GM18951 (cell line): ENCODE measurements around the gene ANK3.

ENCODE experiments used
- POLR2A ChIP-seq: IDR thresholded peaks from 4 replicates; pipeline ENCODE4 v1.6.1; 2011; ENCODE audit warnings: mild to moderate bottlenecking; ENCODE audit not compliant: insufficient read length, insufficient read depth; ENCODE audit errors: extremely low read depth
- in situ Hi-C: fragments of 300-500 bp; cut with MboI; formaldehyde crosslinking; loops from one replicate; pipeline ENCODE4 v1.12.0; 2022; ENCODE audit warnings: low sequenced_read_pairs, mixed read lengths, inconsistent platforms; ENCODE audit not compliant: unreplicated experiment

Gene ANK3

DNA sequence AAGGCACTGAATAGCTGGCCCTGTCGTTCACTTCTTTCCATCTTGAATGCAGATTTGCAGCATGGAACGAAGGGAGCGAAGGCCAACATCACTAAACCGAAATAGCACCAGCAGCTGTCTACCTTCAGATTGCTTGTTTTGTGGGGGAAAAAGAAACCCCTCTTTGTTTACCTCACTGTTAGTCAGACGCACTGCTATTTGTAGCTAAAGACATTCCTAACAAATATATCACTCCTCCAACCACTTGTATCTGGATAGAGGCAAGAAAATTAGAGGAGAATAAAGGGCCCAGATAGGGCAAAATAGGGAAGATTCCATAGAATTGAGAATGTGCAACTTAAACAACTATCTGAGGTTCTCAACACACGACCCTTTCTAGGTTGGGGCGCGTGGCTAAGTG is 26.5 kb downstream of the ANK3 start:
- in situ Hi-C loops = no loop called here

GRCh38 chr10:60362461-60362860 is 27.2 kb downstream of the ANK3 start:
- in situ Hi-C loops = no loop called here
- TF ChIP-seq POLR2A = no peak

More for the DNA sequence above, 26.5 kb downstream of the ANK3 start:
- TF ChIP-seq POLR2A = no peak

DNA sequence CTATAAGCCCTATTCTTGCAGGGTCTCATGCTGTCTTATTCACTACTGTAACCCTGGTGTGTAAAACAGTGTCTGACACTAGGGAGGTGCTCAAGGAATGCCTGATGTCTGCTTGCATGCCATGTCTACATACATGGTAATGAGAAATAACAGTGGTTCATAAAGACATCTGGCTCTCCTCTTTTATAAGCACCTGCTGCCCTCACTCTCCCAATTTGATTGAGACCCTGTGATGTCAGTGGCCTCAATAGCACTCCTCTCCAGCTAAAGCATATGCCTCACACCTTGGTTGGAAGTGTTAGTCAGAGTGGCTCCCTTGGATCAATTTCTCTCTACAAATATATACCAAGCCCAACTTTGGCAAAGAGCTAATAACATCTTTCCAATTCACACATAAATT is 30.6 kb downstream of the ANK3 start:
- in situ Hi-C loops = no loop called here
- no peak for TF ChIP-seq POLR2A

GRCh38 chr10:60358282-60358681 is 31.4 kb downstream of the ANK3 start:
- in situ Hi-C loops = no loop called here
- TF ChIP-seq POLR2A = no peak

DNA sequence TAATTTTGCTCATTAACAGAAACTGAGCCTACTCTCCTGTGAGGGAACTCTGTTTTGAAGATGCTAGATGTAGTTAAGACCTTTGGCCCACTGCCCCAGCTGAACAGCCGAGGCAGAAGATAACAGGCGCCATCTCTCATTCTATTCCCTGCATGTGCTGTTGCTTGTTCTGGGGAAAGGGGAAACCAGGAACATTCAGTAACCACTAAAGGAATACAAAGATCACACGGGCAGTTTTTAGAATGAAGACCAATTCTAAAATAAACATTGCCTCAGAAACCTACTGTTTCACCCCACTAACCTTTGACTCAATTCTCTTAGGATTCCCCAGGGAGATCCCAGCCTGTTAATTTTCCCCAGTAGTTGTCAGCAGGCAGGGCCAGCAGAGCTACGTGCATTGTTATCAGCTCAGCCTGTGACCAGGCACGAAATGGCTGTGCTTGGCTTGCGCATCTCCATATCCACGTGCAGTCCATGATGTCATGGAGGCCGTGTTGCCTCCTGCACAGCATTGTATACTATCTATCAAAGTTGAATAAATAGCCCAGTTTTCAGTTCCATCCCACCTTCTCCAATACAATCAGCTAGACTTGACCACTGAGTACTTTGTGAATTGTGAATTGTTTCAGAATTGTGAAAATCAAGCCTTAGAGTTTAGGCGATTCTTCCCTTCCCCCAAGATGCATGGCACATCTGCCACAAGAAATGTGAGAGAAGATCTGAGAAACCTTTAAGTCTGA is 36.0 kb downstream of the ANK3 start:
- in situ Hi-C loops = no loop called here
- TF ChIP-seq POLR2A = no peak

DNA sequence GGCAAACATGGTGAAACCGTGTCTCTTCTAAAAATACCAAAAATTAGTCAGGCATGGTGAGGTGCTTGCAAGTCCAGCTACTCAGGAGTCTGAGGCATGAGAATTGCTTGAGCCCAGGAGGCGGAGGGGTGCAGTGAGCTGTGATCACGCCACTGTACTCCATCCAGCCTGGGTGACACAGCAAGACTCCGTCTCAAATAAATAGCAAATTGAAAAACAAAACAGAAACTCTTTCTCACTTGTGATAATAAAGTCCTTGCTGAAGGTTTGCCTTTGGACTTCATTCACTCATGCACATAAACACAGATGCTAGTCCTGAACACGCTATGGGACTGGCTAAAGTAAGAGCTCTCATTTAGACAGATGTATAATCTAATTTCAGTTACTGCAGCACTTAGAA is 37.6 kb downstream of the ANK3 start:
- in situ Hi-C loops = no loop called here
- TF ChIP-seq POLR2A = no peak

DNA sequence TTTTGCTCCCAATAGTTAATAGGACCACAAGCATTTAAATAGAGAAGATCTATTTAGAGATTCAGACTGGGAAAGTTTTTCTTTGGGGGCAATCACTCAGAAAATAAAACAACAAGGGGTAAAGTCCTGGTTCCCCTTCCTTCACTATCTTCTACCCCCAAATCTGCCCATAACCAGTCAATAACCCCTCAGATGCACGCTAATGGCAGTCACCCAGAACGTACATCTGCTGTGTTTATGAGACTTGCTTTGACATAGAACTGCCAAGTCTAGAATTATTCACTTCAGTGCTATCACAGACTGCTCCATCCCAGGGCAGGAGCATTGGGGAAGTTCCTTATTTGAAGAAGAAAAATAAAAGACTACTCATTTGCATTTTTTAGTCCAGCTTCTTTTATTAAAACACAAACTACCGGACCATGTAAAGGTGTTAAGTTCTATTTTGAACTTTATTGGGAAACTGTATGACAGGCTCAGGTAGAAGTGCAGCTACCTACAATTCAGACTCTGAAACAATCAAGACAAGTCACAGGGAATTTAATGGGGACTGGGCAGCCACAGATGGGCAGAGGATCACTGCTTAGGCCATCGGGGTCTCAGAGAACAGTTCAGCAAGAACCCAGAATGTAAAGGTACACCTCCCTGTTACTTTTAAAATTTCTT is 38.4 kb downstream of the ANK3 start:
- in situ Hi-C loops = no loop called here
- no peak for TF ChIP-seq POLR2A

DNA sequence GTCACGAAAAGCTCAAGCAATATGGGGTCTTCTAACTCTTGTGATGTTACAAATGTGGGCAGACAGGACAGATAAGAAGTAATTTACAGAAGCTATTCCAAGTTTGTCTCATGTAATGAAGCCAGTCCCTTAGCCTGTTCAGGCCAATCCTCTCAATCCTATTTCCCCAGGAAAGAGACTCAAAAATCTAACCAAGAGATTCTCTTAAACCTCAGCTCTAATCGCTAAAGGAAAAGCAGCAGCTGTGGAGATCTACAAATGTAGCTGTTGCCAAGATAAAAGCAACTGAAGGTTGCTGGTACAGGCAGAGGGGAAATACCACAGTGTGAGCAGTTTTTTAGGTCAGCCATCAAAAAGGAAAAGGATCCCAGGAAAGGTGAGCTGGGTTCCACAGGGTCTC is 39.3 kb downstream of the ANK3 start:
- no peak for TF ChIP-seq POLR2A
- in situ Hi-C loops = no loop called here

DNA sequence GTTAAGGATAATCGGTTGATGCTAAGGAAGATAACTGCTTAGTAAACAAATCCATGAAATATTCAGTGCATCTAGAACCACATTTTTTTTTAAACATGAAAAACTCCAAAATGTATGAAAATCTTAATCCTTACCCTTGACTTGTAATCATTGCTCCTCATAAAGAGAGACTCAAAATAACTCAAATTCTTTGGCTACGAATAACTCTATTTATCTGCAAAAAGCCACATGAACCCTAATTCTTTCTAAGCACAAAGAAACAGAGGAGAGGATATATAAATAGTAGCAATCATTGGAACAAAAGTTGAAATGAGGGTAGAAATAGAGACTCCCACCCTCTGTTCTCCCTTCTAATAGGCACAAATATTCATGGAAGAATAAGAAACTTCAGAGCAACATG is 40.2 kb downstream of the ANK3 start:
- no peak for TF ChIP-seq POLR2A
- in situ Hi-C loops = no loop called here

DNA sequence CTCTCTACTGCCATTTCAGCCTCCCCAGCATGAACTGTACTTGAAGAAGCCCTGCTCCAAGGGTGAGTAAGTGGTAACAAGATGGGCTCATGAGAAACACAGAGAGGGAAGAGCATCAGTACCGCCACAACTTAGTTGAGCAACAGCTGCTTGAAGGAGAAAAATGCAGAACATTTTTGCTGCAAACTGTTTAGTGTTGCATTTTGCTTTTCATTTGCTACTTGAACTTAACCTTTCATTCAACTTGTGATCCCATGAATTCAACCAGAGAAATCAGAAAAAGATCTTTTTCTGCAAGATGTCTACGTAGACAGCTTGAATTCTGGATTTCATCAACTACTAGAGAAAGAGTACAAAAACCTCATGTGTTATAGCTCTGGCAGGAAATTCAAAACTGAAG is 40.7 kb downstream of the ANK3 start:
- in situ Hi-C loops = no loop called here
- no peak for TF ChIP-seq POLR2A

DNA sequence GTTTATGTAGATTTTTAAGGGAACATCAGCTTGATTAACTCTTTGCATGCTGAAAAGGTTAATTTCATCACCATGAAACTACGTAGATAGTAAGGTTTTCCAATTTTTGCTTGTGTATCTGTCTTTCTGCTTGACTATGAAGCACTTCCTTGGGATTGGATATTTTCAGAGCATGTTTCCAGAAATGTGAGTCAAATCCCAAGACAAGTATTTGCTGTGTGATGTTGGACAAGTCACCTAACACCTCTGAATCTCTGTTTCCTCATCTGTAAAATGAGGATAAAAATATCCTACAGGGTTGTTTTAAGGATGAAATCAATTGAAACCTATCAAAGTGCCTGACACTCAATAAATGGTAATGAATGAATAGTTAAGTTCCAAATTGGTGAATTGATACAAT is 42.4 kb downstream of the ANK3 start:
- no peak for TF ChIP-seq POLR2A
- in situ Hi-C loops = no loop called here

GRCh38 chr10:60346661-60347060 is 43.0 kb downstream of the ANK3 start:
- in situ Hi-C loops = no loop called here
- TF ChIP-seq POLR2A = no peak

- TF ChIP-seq POLR2A = no peak
- in situ Hi-C loops = no loop called here
Observed at GRCh38 chr10:60343254-60343653, 46.4 kb downstream of the ANK3 start.

- in situ Hi-C loops = no loop called here
Observed at GRCh38 chr10:60341969-60342368, 47.7 kb downstream of the ANK3 start.

More at GRCh38 chr10:60341969-60342368, 47.7 kb downstream of the ANK3 start:
- no peak for TF ChIP-seq POLR2A
